ENCODE results near the gene COL5A3.

- TF ChIP-seq POLR2A (IDR thresholded peaks at IDR 0.05; ENCODE audit: low read length) (no peak), GATA1 (IDR thresholded peaks at IDR 0.05; ENCODE audit: low read depth, low read length) (no peak)
Measured at GRCh38 chr19:10004617-10005016, 5.7 kb downstream of the COL5A3 start.

All from erythroblast (primary cell).